Smooth muscle cell (in vitro differentiated cells): ENCODE results near the gene VAMP8. TPM values are rescaled to one million over a fixed set of nuclear protein-coding genes. Genes with fewer than 3 reads are reported as not detected.
A peak's percentile ranks its signal among the peaks of the same experiment; 100 is the strongest.

ENCODE experiments used
- DNase-seq: peaks from one replicate; lab custom pipeline; 2025; ENCODE audit not compliant: unreplicated experiment; lab: John Stamatoyannopoulos, UW
- H2AFZ ChIP-seq: fragments of 200-600 bp; sonication (generic); 2 replicates; pipeline ENCODE4 v1.6.0; 2016; ENCODE audit warnings: antibody characterized with exemption, low read depth, mild to moderate bottlenecking
- H3F3A ChIP-seq: fragments of 200-600 bp; sonication (generic); 2 replicates; pipeline ENCODE4 v1.6.0; 2017; ENCODE audit warnings: antibody characterized with exemption, low read depth
- H3K27ac ChIP-seq: fragments of 200-600 bp; sonication (generic); 2 replicates; pipeline ENCODE4 v1.5.1; 2016; ENCODE audit warnings: low read depth, mild to moderate bottlenecking
- H3K27me3 ChIP-seq: fragments of 200-600 bp; sonication (generic); 2 replicates; pipeline ENCODE4 v1.6.1; 2016; ENCODE audit warnings: low read depth, mild to moderate bottlenecking
- H3K36me3 ChIP-seq: fragments of 200-600 bp; sonication (generic); 2 replicates; pipeline ENCODE4 v1.5.1; 2016; ENCODE audit warnings: low read depth
- H3K4me1 ChIP-seq: fragments of 200-600 bp; sonication (generic); 2 replicates; pipeline ENCODE4 v1.5.1; 2016; ENCODE audit warnings: low read depth
- H3K4me2 ChIP-seq: fragments of 200-600 bp; sonication (generic); 2 replicates; pipeline ENCODE4 v1.6.0; 2016; ENCODE audit warnings: mild to moderate bottlenecking
- H3K4me3 ChIP-seq: fragments of 200-600 bp; sonication (generic); 2 replicates; pipeline ENCODE4 v1.5.1; 2016; ENCODE audit warnings: mild to moderate bottlenecking
- H3K79me2 ChIP-seq: fragments of 200-600 bp; sonication (generic); 2 replicates; pipeline ENCODE4 v1.6.0; 2016; ENCODE audit warnings: low read depth, mild to moderate bottlenecking
- H3K9ac ChIP-seq: fragments of 200-600 bp; sonication (generic); 2 replicates; pipeline ENCODE4 v1.6.0; 2016; ENCODE audit warnings: low read depth
- H3K9me3 ChIP-seq: fragments of 200-600 bp; sonication (generic); replicated peaks from 2 replicates; pipeline ENCODE4 v1.5.1; 2016; ENCODE audit warnings: low read depth
- H4K20me1 ChIP-seq: fragments of 200-600 bp; sonication (generic); 2 replicates; pipeline ENCODE4 v1.6.0; 2016; ENCODE audit warnings: low read depth
- WGBS: methylation state at CpG from one replicate; pipeline ENCODE4 v1.1.7; 2016; ENCODE audit warnings: low lambda C conversion rate; 5-methylcytosine and 5-hydroxymethylcytosine counted together
- polyA plus RNA-seq: library from polyadenylated mRNA; unstranded; fragments of >200 nt; fragmentation: Nextera tagmentation; extraction: Ambion mirVana; gene quantifications from 2 replicates; pipeline ENCODE4 v1.2.1, GENCODE V29; 2016
- total RNA-seq: library from RNA; depleted of rRNA; stranded (reverse); fragments of >200 nt; gene quantifications from 2 replicates; pipeline ENCODE4 v1.2.3, GENCODE V29; 2014
- TF ChIP-seq, protein P1 (sequence below): fragments of 200-600 bp; sonication (generic); IDR thresholded peaks from 2 replicates; pipeline ENCODE4 v1.5.1; 2017; ENCODE audit warnings: borderline replicate concordance, mild to moderate bottlenecking, antibody characterized with exemption; ENCODE audit not compliant: insufficient read depth, poor library complexity, severe bottlenecking

VAMP8 gene
- total and polyA plus RNA-seq, 2 experiments from 2014 or later: 15.1 to 17.5 TPM

- H3K27me3 ChIP-seq: no peaks in the 10 kb centered on the region
- no peak overlapping the region for H2AFZ ChIP-seq
- peak overlapping the region; percentile 96 for H3K9ac ChIP-seq
- H4K20me1 ChIP-seq: peaks cover 61% of the 10 kb centered on the region
- peak overlapping the region; percentile 98 for H3K27ac ChIP-seq
- peaks cover 53% of the 10 kb centered on the region for H3K79me2 ChIP-seq
- peaks cover 38% of the 10 kb centered on the region for H3K4me1 ChIP-seq
- no peaks in the 10 kb centered on the region for H3K9me3 ChIP-seq
- H3K4me2 ChIP-seq: peak overlapping the region; percentile 99
- TF ChIP-seq, protein P1, sequence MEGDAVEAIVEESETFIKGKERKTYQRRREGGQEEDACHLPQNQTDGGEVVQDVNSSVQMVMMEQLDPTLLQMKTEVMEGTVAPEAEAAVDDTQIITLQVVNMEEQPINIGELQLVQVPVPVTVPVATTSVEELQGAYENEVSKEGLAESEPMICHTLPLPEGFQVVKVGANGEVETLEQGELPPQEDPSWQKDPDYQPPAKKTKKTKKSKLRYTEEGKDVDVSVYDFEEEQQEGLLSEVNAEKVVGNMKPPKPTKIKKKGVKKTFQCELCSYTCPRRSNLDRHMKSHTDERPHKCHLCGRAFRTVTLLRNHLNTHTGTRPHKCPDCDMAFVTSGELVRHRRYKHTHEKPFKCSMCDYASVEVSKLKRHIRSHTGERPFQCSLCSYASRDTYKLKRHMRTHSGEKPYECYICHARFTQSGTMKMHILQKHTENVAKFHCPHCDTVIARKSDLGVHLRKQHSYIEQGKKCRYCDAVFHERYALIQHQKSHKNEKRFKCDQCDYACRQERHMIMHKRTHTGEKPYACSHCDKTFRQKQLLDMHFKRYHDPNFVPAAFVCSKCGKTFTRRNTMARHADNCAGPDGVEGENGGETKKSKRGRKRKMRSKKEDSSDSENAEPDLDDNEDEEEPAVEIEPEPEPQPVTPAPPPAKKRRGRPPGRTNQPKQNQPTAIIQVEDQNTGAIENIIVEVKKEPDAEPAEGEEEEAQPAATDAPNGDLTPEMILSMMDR: no peak
- 3% methylated on average over 11 of the region's 11 CpGs for WGBS
- peaks cover 55% of the 10 kb centered on the region for H3F3A ChIP-seq
- DNase-seq: no peak
- H3K36me3 ChIP-seq: peaks cover 19% of the 10 kb centered on the region
- peak overlapping the region; percentile 92 for H3K4me3 ChIP-seq
Observed at GRCh38 chr2:85540133-85540648, 37.2 kb upstream of the VAMP8 start.

- peaks cover 19% of the 10 kb centered on the region for H3K36me3 ChIP-seq
- H3K27ac ChIP-seq: peak overlapping the region; percentile 98
Observed at GRCh38 chr2:85541262-85541661, 36.1 kb upstream of the VAMP8 start.

DNA sequence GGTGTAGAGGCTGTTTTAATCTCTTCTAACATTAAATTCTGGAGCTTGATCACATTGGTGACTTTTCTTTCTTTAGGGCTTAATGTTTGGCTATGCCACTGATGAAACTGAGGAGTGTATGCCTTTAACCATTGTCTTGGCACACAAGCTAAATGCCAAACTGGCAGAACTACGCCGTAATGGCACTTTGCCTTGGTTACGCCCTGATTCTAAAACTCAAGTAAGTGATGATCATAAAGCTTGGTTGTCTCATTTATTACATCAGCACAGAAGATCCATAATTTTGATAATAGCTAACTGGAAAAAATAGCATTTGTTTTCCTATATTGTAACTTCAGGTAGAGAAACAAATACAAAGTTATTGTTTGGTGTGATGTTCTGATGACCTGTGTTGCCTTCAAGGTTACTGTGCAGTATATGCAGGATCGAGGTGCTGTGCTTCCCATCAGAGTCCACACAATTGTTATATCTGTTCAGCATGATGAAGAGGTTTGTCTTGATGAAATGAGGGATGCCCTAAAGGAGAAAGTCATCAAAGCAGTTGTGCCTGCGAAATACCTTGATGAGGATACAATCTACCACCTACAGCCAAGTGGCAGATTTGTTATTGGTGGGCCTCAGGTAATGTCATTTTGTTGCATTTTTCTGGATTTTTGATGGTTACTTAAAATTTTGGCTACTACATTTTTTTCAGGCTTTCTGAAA lies 35.5 kb upstream of the VAMP8 start:
- Histone ChIP-seq H3K4me1 (peaks cover 36% of the 10 kb centered on the region), H3K9ac (peak overlapping the region; percentile 96), H3K4me2 (peak overlapping the region; percentile 99), H3K36me3 (peaks cover 19% of the 10 kb centered on the region), H3F3A (peaks cover 68% of the 10 kb centered on the region), H3K27me3 (no peaks in the 10 kb centered on the region), H2AFZ (no peak overlapping the region), H3K4me3 (peak overlapping the region; percentile 92), H3K79me2 (peaks cover 53% of the 10 kb centered on the region), H3K27ac (peak overlapping the region; percentile 98), H3K9me3 (no peaks in the 10 kb centered on the region), H4K20me1 (peaks cover 77% of the 10 kb centered on the region)
- TF ChIP-seq, protein P1: no peak
- whole genome bisulfite sequencing: 96% methylated on average over 5 of the region's 5 CpGs
- DNase-seq: no peak

More at GRCh38 chr2:85541262-85541661, 36.1 kb upstream of the VAMP8 start:
- Histone ChIP-seq H3K9ac (peak overlapping the region; percentile 96), H3K9me3 (no peaks in the 10 kb centered on the region), H3F3A (peaks cover 64% of the 10 kb centered on the region), H3K27me3 (no peaks in the 10 kb centered on the region), H3K79me2 (peaks cover 53% of the 10 kb centered on the region), H4K20me1 (peaks cover 71% of the 10 kb centered on the region), H3K4me2 (peak overlapping the region; percentile 99), H3K4me3 (peak overlapping the region; percentile 92), H2AFZ (no peak overlapping the region), H3K4me1 (peaks cover 38% of the 10 kb centered on the region)
- TF ChIP-seq, protein P1: no peak
- DNase-seq: no peak
- WGBS: 81% methylated on average over 4 of the region's 4 CpGs
